Transverse colon (tissue), 3 donors: ENCODE results near the gene SPG7.

Experiments
- EP300 ChIP-seq: sonication (generic); formaldehyde crosslinking; IDR thresholded peaks from one replicate; pipeline ENCODE4 v1.6.1; 2017; ENCODE audit warnings: antibody characterized with exemption, low read depth
- POLR2A ChIP-seq: fragments of 450-650 bp; IDR thresholded peaks from one replicate; pipeline ENCODE4 v1.6.1; 2016; ENCODE audit warnings: antibody characterized with exemption, mild to moderate bottlenecking, moderate library complexity
- TF ChIP-seq, protein P1 (sequence below), 5 experiments: fragments of 200-600 bp in 3 of 5; fragments of 450-650 bp in 2 of 5; sonication (generic) in 3 of 5; IDR thresholded peaks; 1 replicate in 2 of 5; 2 replicates in 3 of 5; pipeline ENCODE4 v1.5.1; 2016 to 2017; ENCODE audit warnings: antibody characterized with exemption in 5 of 5, inconsistent platforms in 3 of 5, mild to moderate bottlenecking in 2 of 5, moderate library complexity in 1 of 5

GRCh38 chr16:89572485-89573205, 64.4 kb downstream of the SPG7 start:
- TF ChIP-seq, protein P1, sequence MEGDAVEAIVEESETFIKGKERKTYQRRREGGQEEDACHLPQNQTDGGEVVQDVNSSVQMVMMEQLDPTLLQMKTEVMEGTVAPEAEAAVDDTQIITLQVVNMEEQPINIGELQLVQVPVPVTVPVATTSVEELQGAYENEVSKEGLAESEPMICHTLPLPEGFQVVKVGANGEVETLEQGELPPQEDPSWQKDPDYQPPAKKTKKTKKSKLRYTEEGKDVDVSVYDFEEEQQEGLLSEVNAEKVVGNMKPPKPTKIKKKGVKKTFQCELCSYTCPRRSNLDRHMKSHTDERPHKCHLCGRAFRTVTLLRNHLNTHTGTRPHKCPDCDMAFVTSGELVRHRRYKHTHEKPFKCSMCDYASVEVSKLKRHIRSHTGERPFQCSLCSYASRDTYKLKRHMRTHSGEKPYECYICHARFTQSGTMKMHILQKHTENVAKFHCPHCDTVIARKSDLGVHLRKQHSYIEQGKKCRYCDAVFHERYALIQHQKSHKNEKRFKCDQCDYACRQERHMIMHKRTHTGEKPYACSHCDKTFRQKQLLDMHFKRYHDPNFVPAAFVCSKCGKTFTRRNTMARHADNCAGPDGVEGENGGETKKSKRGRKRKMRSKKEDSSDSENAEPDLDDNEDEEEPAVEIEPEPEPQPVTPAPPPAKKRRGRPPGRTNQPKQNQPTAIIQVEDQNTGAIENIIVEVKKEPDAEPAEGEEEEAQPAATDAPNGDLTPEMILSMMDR (IDR thresholded peaks at IDR 0.05) = no peak
- TF ChIP-seq EP300 (no peak), POLR2A (no peak)
